ENCODE data around the gene ACE2. TPM values are rescaled to one million over a fixed set of nuclear protein-coding genes. Genes with fewer than 3 reads are reported as not detected.

Gene ACE2
- total and polyA plus RNA-seq, 2 donors (not counting 3 experiments of a cell fraction or from before 2014, with no cell fraction given) = not detected

Other genes with a start within 250 kb of the ACE2 start
- gene VEGFD, start 216.5 kb downstream of the ACE2 start, total RNA-seq = 0.64 and 0.67 TPM in 2 replicates
- 0.40 and 0.45 TPM in 2 replicates for gene VEGFD, start 216.5 kb downstream of the ACE2 start, polyA plus RNA-seq
- gene PIR, start 107.6 kb downstream of the ACE2 start, total RNA-seq = 92.1 and 108 TPM in 2 replicates
- gene PIR, start 107.6 kb downstream of the ACE2 start, polyA plus RNA-seq = 58.4 and 89.0 TPM in 2 replicates
- 86.0 and 105 TPM in 2 replicates for gene BMX, start 100.2 kb downstream of the ACE2 start, total RNA-seq
- 42.9 and 49.8 TPM in 2 replicates for gene BMX, start 100.2 kb downstream of the ACE2 start, polyA plus RNA-seq
- gene CLTRN, start 63.8 kb upstream of the ACE2 start, total RNA-seq = not detected in 2 replicates
- gene CLTRN, start 63.8 kb upstream of the ACE2 start, polyA plus RNA-seq = 0.04 TPM in 1 of 2 replicates, not detected in the other
- gene CA5B, start 137.3 kb upstream of the ACE2 start, total RNA-seq = 5.0 and 5.6 TPM in 2 replicates
- 1.8 and 2.3 TPM in 2 replicates for gene CA5B, start 137.3 kb upstream of the ACE2 start, polyA plus RNA-seq
- gene ZRSR2, start 189.5 kb upstream of the ACE2 start, total RNA-seq = 8.1 and 9.4 TPM in 2 replicates
- gene ZRSR2, start 189.5 kb upstream of the ACE2 start, polyA plus RNA-seq = 2.4 and 3.3 TPM in 2 replicates

Data from endothelial cell of umbilical vein (primary cell).